Keratinocyte (primary cell): Measurements from ENCODE around the gene TMEM135. TPM values are rescaled to one million over a fixed set of nuclear protein-coding genes. Genes with fewer than 3 reads are reported as not detected.

ENCODE experiments used
- DNase-seq: peaks from one replicate; pipeline ENCODE4 v3.0.0-alpha.2; 2011; ENCODE audit warnings: low read depth, missing footprints, low spot score
- FAIRE-seq: peaks from 2 replicates; lab custom pipeline; 2011; peaks lifted over from hg19 to GRCh38; lab: Jason Lieb, UNC
- H2AFZ ChIP-seq: 2 replicates; pipeline ENCODE4 v1.6.0; 2012; ENCODE audit warnings: low read length, control low read depth, inconsistent platforms; ENCODE audit not compliant: control insufficient read depth
- H3K27ac ChIP-seq: 2 replicates; pipeline ENCODE4 v1.5.1; 2011; ENCODE audit warnings: low read length; ENCODE audit not compliant: control insufficient read depth, insufficient read depth
- H3K27me3 ChIP-seq: 3 replicates; pipeline ENCODE4 v1.6.0; 2011; ENCODE audit warnings: low read length; ENCODE audit not compliant: control insufficient read depth, insufficient read depth; ENCODE audit errors: extremely low read depth
- H3K36me3 ChIP-seq, 2 experiments: 2 replicates in 1 of 2; 3 replicates in 1 of 2; pipeline ENCODE4 v1.5.1; 2011; ENCODE audit warnings: low read length in 2 of 2, mild to moderate bottlenecking in 1 of 2; ENCODE audit not compliant: control insufficient read depth in 2 of 2, insufficient read depth in 2 of 2; ENCODE audit errors: extremely low read depth in 1 of 2
- H3K4me1 ChIP-seq: 3 replicates; pipeline ENCODE4 v1.5.1; 2011; ENCODE audit warnings: low read length; ENCODE audit not compliant: control insufficient read depth, insufficient read depth; ENCODE audit errors: extremely low read depth
- H3K4me2 ChIP-seq: 3 replicates; pipeline ENCODE4 v1.6.0; 2011; ENCODE audit warnings: low read depth, low read length; ENCODE audit not compliant: control insufficient read depth, insufficient read depth; ENCODE audit errors: extremely low read depth
- H3K4me3 ChIP-seq, 3 experiments: fragments of 200-600 bp in 1 of 3; sonication (generic) in 1 of 3; 2 replicates in 2 of 3; 3 replicates in 1 of 3; pipeline ENCODE4 v1.5.1; 2011 to 2016; ENCODE audit warnings: low read length in 3 of 3, mild to moderate bottlenecking in 3 of 3, control low read depth in 2 of 3, inconsistent platforms in 1 of 3, low read depth in 1 of 3, mixed read lengths in 1 of 3, mixed run types in 1 of 3, moderate library complexity in 1 of 3; ENCODE audit not compliant: control insufficient read depth in 2 of 3, insufficient read depth in 2 of 3; ENCODE audit errors: extremely low read depth in 1 of 3
- H3K79me2 ChIP-seq: 2 replicates; pipeline ENCODE4 v1.6.0; 2012; ENCODE audit warnings: low read length; ENCODE audit not compliant: control insufficient read depth, insufficient read depth
- H3K9ac ChIP-seq: 3 replicates; pipeline ENCODE4 v1.6.0; 2011; ENCODE audit warnings: low read length; ENCODE audit not compliant: control insufficient read depth, insufficient read depth; ENCODE audit errors: extremely low read depth
- H3K9me1 ChIP-seq: 3 replicates; pipeline ENCODE4 v1.6.0; 2011; ENCODE audit warnings: low read length; ENCODE audit not compliant: control insufficient read depth, insufficient read depth; ENCODE audit errors: extremely low read depth
- H3K9me3 ChIP-seq: 2 replicates; pipeline ENCODE4 v1.5.1; 2012; ENCODE audit warnings: low read depth, low read length; ENCODE audit not compliant: control insufficient read depth
- H4K20me1 ChIP-seq: 3 replicates; pipeline ENCODE4 v1.6.0; 2011; ENCODE audit warnings: low read length; ENCODE audit not compliant: control insufficient read depth, insufficient read depth; ENCODE audit errors: extremely low read depth
- CTCF ChIP-seq, 3 experiments: IDR thresholded peaks in 1 of 3; conservative IDR thresholded peaks in 1 of 3; optimal IDR thresholded peaks in 1 of 3; 2 replicates in 2 of 3; 3 replicates in 1 of 3; pipeline versions ENCODE3 to v1.5.1; 2011; ENCODE audit warnings: low read length in 3 of 3, mild to moderate bottlenecking in 3 of 3, moderate library complexity in 2 of 3, control low read depth in 1 of 3, inconsistent platforms in 1 of 3; ENCODE audit not compliant: insufficient read depth in 2 of 3; ENCODE audit errors: extremely low read depth in 1 of 3
- EZH2 ChIP-seq: IDR thresholded peaks from one replicate; pipeline ENCODE4 v1.6.1; 2012; ENCODE audit warnings: inconsistent platforms, mild to moderate bottlenecking, low read length, moderate library complexity
- dilution Hi-C: fragments of 300-500 bp; cut with MboI; formaldehyde crosslinking; loops from one replicate; pipeline ENCODE4 v1.7.0; 2020; ENCODE audit warnings: low sequenced_read_pairs; ENCODE audit not compliant: extremely low pct_ligation_motif_present
- polyA plus RNA-seq, 5 experiments: library from polyadenylated mRNA; depleted of rRNA in 3 of 5; stranded (reverse) in 3 of 5; stranded (forward) in 1 of 5; unstranded in 1 of 5; fragments of >200 nt; gene quantifications; 1 replicate in 1 of 5; 2 replicates in 3 of 5; 3 replicates in 1 of 5; pipeline versions ENCODE4 v1.2.1 to v1.2.3, GENCODE V29; 2011 to 2012; ENCODE audit warnings: missing spikeins in 2 of 5, low read depth in 1 of 5, low replicate concordance in 1 of 5

Gene TMEM135
- polyA plus RNA-seq, 1 donor (not counting 4 experiments of a cell fraction or from before 2014, with no cell fraction given): 15.0 TPM

- no peak overlapping the region for H3K4me2 ChIP-seq
- no peaks in the 10 kb centered on the region for H3K4me1 ChIP-seq
- H3K79me2 ChIP-seq: no peaks in the 10 kb centered on the region
- DNase-seq: no peak
- no peak overlapping the region for H3K27ac ChIP-seq
- H3K4me3 ChIP-seq: no peak overlapping the region
- no peak overlapping the region for H2AFZ ChIP-seq
- H4K20me1 ChIP-seq: no peaks in the 10 kb centered on the region
- no peak overlapping the region for H3K9ac ChIP-seq
- no peaks in the 10 kb centered on the region for H3K9me3 ChIP-seq
- peaks cover 0 to 1% of the 10 kb centered on the region in 2 experiments for H3K36me3 ChIP-seq
- dilution Hi-C loops: no loop called here
- TF ChIP-seq EZH2 (no peak), CTCF (optimal IDR thresholded peaks at IDR 0.05 in 1 of 3, IDR thresholded peaks at IDR 0.05 in 1 of 3, conservative IDR thresholded peaks at IDR 0.05 in 1 of 3; ENCODE audit: extremely low read depth in 1 of 3, insufficient read depth in 2 of 3, low read length in 3 of 3) (no peak)
- no peaks in the 10 kb centered on the region for H3K9me1 ChIP-seq
- no peaks in the 10 kb centered on the region for H3K27me3 ChIP-seq
- FAIRE-seq: no peak
Measured at GRCh38 chr11:87083029-87083428, 45.3 kb downstream of the TMEM135 start.

GRCh38 chr11:87092159-87092558 lies 54.4 kb downstream of the TMEM135 start:
- Histone ChIP-seq H3K27me3 (no peaks in the 10 kb centered on the region), H3K36me3 (peaks cover 0 to 2% of the 10 kb centered on the region in 2 experiments), H3K27ac (peak overlapping the region; percentile 42), H3K4me2 (no peak overlapping the region), H3K4me3 (no peak overlapping the region), H2AFZ (no peak overlapping the region), H3K4me1 (no peaks in the 10 kb centered on the region), H3K79me2 (no peaks in the 10 kb centered on the region), H3K9me1 (no peaks in the 10 kb centered on the region), H4K20me1 (no peaks in the 10 kb centered on the region), H3K9ac (no peak overlapping the region), H3K9me3 (no peaks in the 10 kb centered on the region)
- FAIRE-seq (no peak), DNase-seq (no peak)
- dilution Hi-C loops: no loop called here
- TF ChIP-seq CTCF (optimal IDR thresholded peaks at IDR 0.05 in 1 of 3, IDR thresholded peaks at IDR 0.05 in 1 of 3, conservative IDR thresholded peaks at IDR 0.05 in 1 of 3; ENCODE audit: extremely low read depth in 1 of 3, insufficient read depth in 2 of 3, low read length in 3 of 3): no peak
- TF ChIP-seq EZH2: no peak
